GM20431 (cell line): ENCODE data around the gene UQCC5.

ENCODE experiments used
- in situ Hi-C: fragments of 300-500 bp; cut with MseI, MboI; formaldehyde crosslinking; loops from one replicate; pipeline ENCODE4 v1.15.0; 2020; ENCODE audit warnings: low sequenced_read_pairs; ENCODE audit not compliant: unreplicated experiment

Gene UQCC5

GRCh38 chr3:52532838-52533622 lies 3.4 kb upstream of the UQCC5 start:
- in situ Hi-C loops = no loop called here

- in situ Hi-C loops = no loop called here
Observed at GRCh38 chr3:52533623-52534280, 2.7 kb upstream of the UQCC5 start, which contains the start of gene NT5DC2. TSS of gene NT5DC2 (minus strand) at chr3:52533857. CDS start at chr3:52533737, 120 bp downstream.

- in situ Hi-C loops = no loop called here
Observed at GRCh38 chr3:52534281-52535183, 1.9 kb upstream of the UQCC5 start.

- in situ Hi-C loops = no loop called here
Observed at GRCh38 chr3:52535411-52536111, 844 bp upstream of the UQCC5 start.

- in situ Hi-C loops = no loop called here
Observed at GRCh38 chr3:52536112-52536368, 365 bp upstream of the UQCC5 start.

- in situ Hi-C loops = no loop called here
Observed at GRCh38 chr3:52537165-52537620, 788 bp downstream of the UQCC5 start.

GRCh38 chr3:52537726-52538421 lies 1.5 kb downstream of the UQCC5 start:
- in situ Hi-C loops = no loop called here

GRCh38 chr3:52539010-52539653 lies 2.7 kb downstream of the UQCC5 start:
- in situ Hi-C loops = no loop called here

- in situ Hi-C loops = no loop called here
Observed at GRCh38 chr3:52541050-52541449, 4.6 kb downstream of the UQCC5 start.

GRCh38 chr3:52544937-52545336 lies 8.5 kb downstream of the UQCC5 start:
- in situ Hi-C loops = no loop called here

GRCh38 chr3:52546111-52546901 lies 9.9 kb downstream of the UQCC5 start:
- in situ Hi-C loops = no loop called here

- in situ Hi-C loops = no loop called here
Observed at GRCh38 chr3:52547143-52547542, 10.7 kb downstream of the UQCC5 start.

GRCh38 chr3:52551118-52551517 lies 14.7 kb downstream of the UQCC5 start:
- in situ Hi-C loops = no loop called here

GRCh38 chr3:52552089-52552488 lies 15.7 kb downstream of the UQCC5 start:
- in situ Hi-C loops = no loop called here

GRCh38 chr3:52554026-52554755 lies 17.8 kb downstream of the UQCC5 start:
- in situ Hi-C loops = no loop called here

GRCh38 chr3:52555056-52555455 lies 18.7 kb downstream of the UQCC5 start:
- in situ Hi-C loops = no loop called here

GRCh38 chr3:52557011-52557960 lies 20.9 kb downstream of the UQCC5 start:
- in situ Hi-C loops = no loop called here
